Adrenal gland (tissue), 5 donors: ENCODE measurements around the gene HHAT.

ENCODE experiments used
- CTCF ChIP-seq, 6 experiments: fragments of 450-650 bp in 4 of 6; fragments of 200-600 bp in 2 of 6; sonication (generic) in 1 of 6; IDR thresholded peaks; 1 replicate in 5 of 6; 2 replicates in 1 of 6; pipeline versions ENCODE4 v1.5.1 to v1.8.0; 2016 to 2021; ENCODE audit warnings: antibody characterized with exemption in 6 of 6, mild to moderate bottlenecking in 2 of 6, moderate library complexity in 1 of 6
- POLR2A ChIP-seq, 2 donors: fragments of 450-650 bp; IDR thresholded peaks; one replicate each; pipeline ENCODE4 v1.6.1; 2017; ENCODE audit warnings: antibody characterized with exemption in 2 of 2, mild to moderate bottlenecking in 2 of 2, moderate library complexity in 1 of 2
- donor health status: DM: no; HTN: no; CAD: no.

GRCh38 chr1:210603123-210603522 lies 274.4 kb downstream of the HHAT start:
- TF ChIP-seq CTCF (IDR thresholded peaks at IDR 0.05) (no peak), POLR2A (IDR thresholded peaks at IDR 0.05) (no peak)
